ENCODE results near the gene MYBPC2. TPM values are rescaled to one million over a fixed set of nuclear protein-coding genes. Genes with fewer than 3 reads are reported as not detected.
"Not testable (repeated sequence)": the region's sequence is repeated elsewhere in the genome, so short reads cannot be mapped to it uniquely, and the experiment has no call there.

The MYBPC2 gene
- polyA plus RNA-seq, 1 of the 3 experiments (the other 2 are of a cell fraction): not detected

GRCh38 chr19:50387176-50387867, 45.4 kb upstream of the MYBPC2 start:
- Histone ChIP-seq H2AFZ (ENCODE audit: low read depth) (no peak overlapping the region), H3K4me2 (no peak overlapping the region), H3K9me2 (no peaks in the 10 kb centered on the region), H3K79me2 (ENCODE audit: insufficient read depth) (peaks cover 67% of the 10 kb centered on the region), H3K9ac (no peak overlapping the region), H3K4me3 (ENCODE audit: low read depth in 2 of 2, low read length in 1 of 2) (no peak overlapping the region), H3F3A (replicated peaks; ENCODE audit: insufficient read depth) (peaks cover 17% of the 10 kb centered on the region), H3K27me3 (ENCODE audit: insufficient read depth) (no peaks in the 10 kb centered on the region), H3K9me3 (no peaks in the 10 kb centered on the region), H4K20me1 (ENCODE audit: insufficient read depth) (no peaks in the 10 kb centered on the region), H3K4me1 (ENCODE audit: control insufficient read depth in 1 of 2, insufficient read depth in 2 of 2, low read depth in 1 of 2, low read length in 1 of 2) (peaks cover 0 to 13% of the 10 kb centered on the region in 2 experiments; a peak in 1 of 4 replicates), H3K36me3 (replicated peaks in 1 of 2; ENCODE audit: control insufficient read depth in 1 of 2, insufficient read depth in 2 of 2, low read length in 1 of 2) (peaks cover 8 to 16% of the 10 kb centered on the region in 2 experiments), H3K27ac (ENCODE audit: low read depth in 2 of 2, low read length in 1 of 2) (no peak overlapping the region)
- 93% methylated on average over 21 of the region's 21 CpGs for WGBS (ENCODE audit: low lambda C conversion rate)
- ChIA-PET POLR2A (no interaction called here), CTCF (interaction anchor here (0.9 to 1.1 kb wide), 2 partner anchors 30 to 74 kb away, joined by 3 read pairs; no protein-coding TSS in a partner anchor)
- no peak for DNase-seq
- TF ChIP-seq, protein P1, sequence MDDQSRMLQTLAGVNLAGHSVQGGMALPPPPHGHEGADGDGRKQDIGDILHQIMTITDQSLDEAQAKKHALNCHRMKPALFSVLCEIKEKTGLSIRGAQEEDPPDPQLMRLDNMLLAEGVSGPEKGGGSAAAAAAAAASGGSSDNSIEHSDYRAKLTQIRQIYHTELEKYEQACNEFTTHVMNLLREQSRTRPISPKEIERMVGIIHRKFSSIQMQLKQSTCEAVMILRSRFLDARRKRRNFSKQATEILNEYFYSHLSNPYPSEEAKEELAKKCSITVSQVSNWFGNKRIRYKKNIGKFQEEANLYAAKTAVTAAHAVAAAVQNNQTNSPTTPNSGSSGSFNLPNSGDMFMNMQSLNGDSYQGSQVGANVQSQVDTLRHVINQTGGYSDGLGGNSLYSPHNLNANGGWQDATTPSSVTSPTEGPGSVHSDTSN (IDR thresholded peaks at IDR 0.05): no peak
- no peak for TF ChIP-seq FOSL2 (IDR thresholded peaks at IDR 0.05; ENCODE audit: borderline replicate concordance, low read depth)
- TF ChIP-seq CHD2 (IDR thresholded peaks at IDR 0.05; ENCODE audit: low read length, partially characterized antibody): no peak
- no peak for TF ChIP-seq RFX5 (IDR thresholded peaks at IDR 0.05; ENCODE audit: low read length)
- no peak for TF ChIP-seq GABPA (IDR thresholded peaks at IDR 0.05; ENCODE audit: low read depth)
- no peak for TF ChIP-seq EP300 (IDR thresholded peaks at IDR 0.05; ENCODE audit: borderline replicate concordance in 1 of 2, low read depth in 1 of 2, low read length in 1 of 2)

DNA sequence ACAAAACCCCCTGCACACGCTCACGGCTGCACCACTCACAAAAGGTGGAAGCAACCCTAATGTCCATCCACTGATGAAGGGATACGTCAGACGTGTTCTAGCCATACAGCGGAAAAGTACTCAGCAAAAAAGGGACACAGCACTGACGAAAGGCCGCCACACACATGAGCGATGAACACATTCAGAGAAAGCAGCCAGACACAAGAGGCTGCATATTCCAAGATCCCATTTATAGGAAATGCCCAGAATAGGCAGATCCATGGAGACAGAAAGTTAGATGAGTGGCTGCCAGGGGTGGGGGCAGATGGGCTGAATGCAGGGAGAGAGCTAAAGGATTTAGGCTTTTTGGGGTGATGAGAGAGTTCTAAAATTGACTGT, 44.8 kb upstream of the MYBPC2 start:
- H3K4me3 ChIP-seq (ENCODE audit: low read depth in 2 of 2, low read length in 1 of 2): no peak overlapping the region
- H3K9me2 ChIP-seq: no peaks in the 10 kb centered on the region
- 0 out of 2 replicates have a peak, but pooled peaks cover 2% of the 10 kb centered on the region for H4K20me1 ChIP-seq (ENCODE audit: insufficient read depth)
- CTCF ChIA-PET: interaction anchor here (0.8 to 1.1 kb wide), 2 partner anchors 31 to 78 kb away, joined by 3 read pairs; no protein-coding TSS in a partner anchor
- H3K4me2 ChIP-seq: no peak overlapping the region
- peaks cover 72% of the 10 kb centered on the region for H3K79me2 ChIP-seq (ENCODE audit: insufficient read depth)
- no peak overlapping the region for H3K9ac ChIP-seq
- H3F3A ChIP-seq (replicated peaks; ENCODE audit: insufficient read depth): peaks cover 14% of the 10 kb centered on the region
- no peaks in the 10 kb centered on the region for H3K27me3 ChIP-seq (ENCODE audit: insufficient read depth)
- no peak overlapping the region for H3K27ac ChIP-seq (ENCODE audit: low read depth in 2 of 2, low read length in 1 of 2)
- POLR2A ChIA-PET: no interaction called here
- TF ChIP-seq RXRA (IDR thresholded peaks at IDR 0.05; ENCODE audit: borderline replicate concordance, low read depth) (no peak), NFIC (IDR thresholded peaks at IDR 0.05; ENCODE audit: borderline replicate concordance) (no peak), ELF1 (IDR thresholded peaks at IDR 0.05) (no peak), POLR2AphosphoS5 (IDR thresholded peaks at IDR 0.05; ENCODE audit: low read depth, low read length) (no peak), TCF12 (IDR thresholded peaks at IDR 0.05) (no peak), TAF1 (IDR thresholded peaks at IDR 0.05; ENCODE audit: borderline replicate concordance, low read depth, low read length) (no peak), MEF2A (IDR thresholded peaks at IDR 0.05; ENCODE audit: borderline replicate concordance, low read depth) (no peak), RCOR1 (IDR thresholded peaks at IDR 0.05; ENCODE audit: low read length) (no peak), CHD2 (IDR thresholded peaks at IDR 0.05; ENCODE audit: low read length, partially characterized antibody) (no peak), EP300 (IDR thresholded peaks at IDR 0.05; ENCODE audit: borderline replicate concordance in 1 of 2, low read depth in 1 of 2, low read length in 1 of 2) (no peak), JUND (IDR thresholded peaks at IDR 0.05) (no peak), YY1 (IDR thresholded peaks at IDR 0.05; ENCODE audit: low read depth) (no peak), FOXM1 (IDR thresholded peaks at IDR 0.05; ENCODE audit: low read depth) (no peak), RAD21 (IDR thresholded peaks at IDR 0.05; ENCODE audit: low read length) (no peak)
- TF ChIP-seq, protein P2, sequence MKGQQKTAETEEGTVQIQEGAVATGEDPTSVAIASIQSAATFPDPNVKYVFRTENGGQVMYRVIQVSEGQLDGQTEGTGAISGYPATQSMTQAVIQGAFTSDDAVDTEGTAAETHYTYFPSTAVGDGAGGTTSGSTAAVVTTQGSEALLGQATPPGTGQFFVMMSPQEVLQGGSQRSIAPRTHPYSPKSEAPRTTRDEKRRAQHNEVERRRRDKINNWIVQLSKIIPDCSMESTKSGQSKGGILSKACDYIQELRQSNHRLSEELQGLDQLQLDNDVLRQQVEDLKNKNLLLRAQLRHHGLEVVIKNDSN (IDR thresholded peaks at IDR 0.05; ENCODE audit: borderline replicate concordance, low read depth): no peak
- TF ChIP-seq, protein P1 (IDR thresholded peaks at IDR 0.05): no peak
- TF ChIP-seq, protein P3, sequence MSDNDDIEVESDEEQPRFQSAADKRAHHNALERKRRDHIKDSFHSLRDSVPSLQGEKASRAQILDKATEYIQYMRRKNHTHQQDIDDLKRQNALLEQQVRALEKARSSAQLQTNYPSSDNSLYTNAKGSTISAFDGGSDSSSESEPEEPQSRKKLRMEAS (IDR thresholded peaks at IDR 0.05; ENCODE audit: low read depth): no peak
- H3K9me3 ChIP-seq: no peaks in the 10 kb centered on the region
- no peak overlapping the region for H2AFZ ChIP-seq (ENCODE audit: low read depth)
- WGBS (ENCODE audit: low lambda C conversion rate): 93% methylated on average over 8 of the region's 8 CpGs
- H3K36me3 ChIP-seq (replicated peaks in 1 of 2; ENCODE audit: control insufficient read depth in 1 of 2, insufficient read depth in 2 of 2, low read length in 1 of 2): peaks cover 10 to 13% of the 10 kb centered on the region in 2 experiments
- peaks cover 0 to 13% of the 10 kb centered on the region in 2 experiments; a peak in 1 of 4 replicates for H3K4me1 ChIP-seq (ENCODE audit: control insufficient read depth in 1 of 2, insufficient read depth in 2 of 2, low read depth in 1 of 2, low read length in 1 of 2)
- no peak for DNase-seq

DNA sequence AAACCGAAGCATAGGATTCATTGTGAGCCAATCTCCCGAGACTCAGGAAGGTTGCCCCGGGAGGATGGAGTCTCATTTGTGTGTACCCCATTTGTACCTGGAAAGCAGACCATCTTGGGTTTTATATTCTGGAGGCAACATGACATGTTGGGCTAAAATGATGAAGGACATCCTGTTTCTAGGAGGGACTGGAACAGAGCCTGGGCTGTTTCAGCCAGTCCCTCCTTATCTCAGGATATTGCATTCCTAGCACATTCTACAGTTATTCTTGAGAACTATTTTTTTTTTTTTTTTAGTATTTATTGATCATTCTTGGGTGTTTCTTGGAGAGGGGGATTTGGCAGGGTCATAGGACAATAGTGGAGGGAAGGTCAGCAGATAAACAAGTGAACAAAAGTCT, 42.4 kb upstream of the MYBPC2 start:
- H3K27ac ChIP-seq (ENCODE audit: low read depth in 2 of 2, low read length in 1 of 2); H3K4me3 ChIP-seq (ENCODE audit: low read depth in 2 of 2, low read length in 1 of 2); CTCF ChIA-PET; H4K20me1 ChIP-seq (ENCODE audit: insufficient read depth); DNase-seq; H3K27me3 ChIP-seq (ENCODE audit: insufficient read depth); H2AFZ ChIP-seq (ENCODE audit: low read depth); POLR2A ChIA-PET; H3K9me3 ChIP-seq; H3K9me2 ChIP-seq; H3K4me2 ChIP-seq; H3F3A ChIP-seq (replicated peaks; ENCODE audit: insufficient read depth); H3K4me1 ChIP-seq (ENCODE audit: control insufficient read depth in 1 of 2, insufficient read depth in 2 of 2, low read depth in 1 of 2, low read length in 1 of 2); H3K9ac ChIP-seq: not testable (repeated sequence)
- 97% methylated on average over 3 of the region's 3 CpGs for WGBS (ENCODE audit: low lambda C conversion rate)
- H3K79me2 ChIP-seq (ENCODE audit: insufficient read depth): peaks cover 71% of the 10 kb centered on the region
- H3K36me3 ChIP-seq (replicated peaks in 1 of 2; ENCODE audit: control insufficient read depth in 1 of 2, insufficient read depth in 2 of 2, low read length in 1 of 2): peaks cover 6 to 14% of the 10 kb centered on the region in 2 experiments

Data from SK-N-SH (cell line).